GM21381 (cell line): ENCODE data around the gene IRF8.
"Not testable (repeated sequence)": the region's sequence is repeated elsewhere in the genome, so short reads cannot be mapped to it uniquely, and the experiment has no call there.

Source experiments
- ATAC-seq: cut with Tn5 transposase; IDR thresholded peaks from one replicate; pipeline ENCODE4 v1.9.1; 2021; ENCODE audit warnings: mild to moderate bottlenecking, moderate library complexity; ENCODE audit not compliant: unreplicated experiment

Gene IRF8

DNA sequence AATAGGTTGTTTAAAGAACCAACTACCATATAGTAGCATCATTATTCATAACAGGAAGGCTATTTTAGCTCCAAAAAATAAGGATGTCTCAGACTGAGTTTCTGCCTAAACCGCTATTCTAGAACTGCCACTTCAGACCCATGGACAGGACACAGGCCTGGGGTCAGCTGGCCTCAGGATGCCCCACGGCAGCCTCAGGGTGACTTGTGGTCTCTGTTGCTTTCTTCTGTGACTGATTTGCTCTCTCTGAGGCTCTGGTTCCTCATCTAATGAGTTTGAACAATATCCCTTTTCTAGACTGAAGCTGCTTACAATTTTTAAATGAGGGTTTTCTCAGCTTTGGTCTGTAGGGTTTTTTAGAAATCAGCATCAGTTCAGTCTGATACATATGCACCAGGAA lies 31.8 kb upstream of the IRF8 start:
- no peak for ATAC-seq

DNA sequence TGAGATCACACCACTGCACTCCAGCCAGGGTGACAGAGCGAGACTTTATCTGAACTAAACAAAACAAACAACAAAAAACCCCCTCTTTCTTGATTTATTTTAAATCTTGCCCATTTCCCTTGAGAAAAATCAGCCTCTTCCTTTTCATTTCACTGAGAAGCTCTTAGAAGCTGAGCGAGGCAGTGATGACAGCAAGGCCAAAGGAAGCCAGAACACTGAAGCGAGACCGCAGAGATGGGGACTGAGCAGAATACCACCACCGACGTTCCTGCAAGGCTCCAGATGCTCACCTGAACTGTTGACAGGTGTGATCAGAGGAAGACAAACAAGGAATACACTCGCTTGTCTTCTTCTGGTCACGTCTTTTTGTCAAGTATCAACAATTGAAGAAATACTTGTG lies 30.5 kb upstream of the IRF8 start:
- no peak for ATAC-seq

DNA sequence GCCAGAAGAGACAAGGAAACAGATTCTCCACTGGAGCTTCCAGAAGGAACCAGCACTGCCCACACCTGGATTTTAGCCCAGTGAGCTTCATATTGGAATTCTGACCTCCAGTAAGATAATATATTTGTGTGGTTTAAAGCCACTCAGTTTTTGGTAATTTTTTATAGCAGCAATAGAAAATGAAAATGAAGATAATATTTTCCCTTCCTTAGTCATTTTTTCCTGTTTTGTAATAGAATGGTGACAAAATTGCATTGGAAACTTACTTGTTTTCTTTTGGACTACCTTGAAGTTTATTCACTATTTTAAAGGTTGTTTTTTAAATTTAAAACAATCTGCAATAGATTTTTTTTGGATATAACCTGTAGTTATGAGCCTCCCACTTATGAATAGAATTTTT lies 29.8 kb upstream of the IRF8 start:
- ATAC-seq: no peak

DNA sequence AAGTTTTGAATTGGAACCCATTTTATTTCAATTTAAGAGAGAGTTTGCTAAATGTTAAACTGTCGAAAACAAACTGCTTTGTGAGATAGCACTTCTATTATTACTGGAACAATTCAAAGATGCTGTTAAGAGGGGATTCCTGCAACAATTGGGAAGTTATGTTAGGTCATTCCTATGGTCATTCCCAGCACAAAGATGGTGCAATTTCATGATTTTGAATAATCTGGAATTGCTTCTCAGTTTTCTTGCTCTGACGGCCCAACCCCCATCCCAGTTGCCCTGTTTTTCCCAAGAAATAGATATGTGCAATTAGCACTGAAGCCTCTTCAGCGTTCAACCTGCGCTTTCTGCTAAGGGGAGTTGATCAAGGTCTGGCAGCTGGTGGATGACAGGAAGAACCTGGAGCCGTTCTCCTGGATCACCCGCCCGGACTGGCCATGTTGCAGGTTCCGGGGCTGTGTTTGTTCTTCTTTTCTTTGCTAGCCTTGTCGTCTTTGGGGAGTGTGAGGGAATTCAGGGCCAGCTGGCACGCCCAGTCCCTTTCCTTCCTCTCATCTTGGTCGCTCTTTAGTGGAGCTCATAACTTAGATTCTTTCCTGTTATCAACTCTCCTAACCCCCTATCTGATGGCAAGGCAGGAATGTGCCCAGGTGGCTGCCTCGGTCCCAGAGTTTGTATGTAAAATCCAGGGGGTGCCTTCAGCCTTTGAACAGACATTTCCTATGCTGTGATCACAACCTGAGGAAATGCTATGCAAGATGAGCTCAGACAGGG lies 29.0 kb upstream of the IRF8 start:
- no peak for ATAC-seq

DNA sequence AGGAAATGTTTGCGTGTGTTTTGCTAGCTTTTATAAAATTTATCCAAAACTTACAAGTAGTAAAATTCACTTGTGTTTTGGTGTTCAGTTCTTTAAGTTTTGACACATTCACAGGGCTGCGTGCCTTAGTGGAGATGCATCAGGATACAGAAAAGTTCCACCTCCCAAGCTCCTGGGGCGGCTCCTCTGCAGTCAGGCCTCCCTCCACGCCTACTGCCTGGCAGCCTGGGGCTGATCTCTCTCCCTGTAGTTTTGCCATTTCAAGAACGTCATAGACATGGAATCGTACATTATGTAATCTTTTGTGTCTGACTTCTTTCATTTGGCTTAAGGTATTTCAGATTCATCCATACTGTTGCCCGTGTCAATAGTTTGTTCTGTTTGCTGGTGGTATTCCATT lies 27.2 kb upstream of the IRF8 start:
- ATAC-seq: no peak

DNA sequence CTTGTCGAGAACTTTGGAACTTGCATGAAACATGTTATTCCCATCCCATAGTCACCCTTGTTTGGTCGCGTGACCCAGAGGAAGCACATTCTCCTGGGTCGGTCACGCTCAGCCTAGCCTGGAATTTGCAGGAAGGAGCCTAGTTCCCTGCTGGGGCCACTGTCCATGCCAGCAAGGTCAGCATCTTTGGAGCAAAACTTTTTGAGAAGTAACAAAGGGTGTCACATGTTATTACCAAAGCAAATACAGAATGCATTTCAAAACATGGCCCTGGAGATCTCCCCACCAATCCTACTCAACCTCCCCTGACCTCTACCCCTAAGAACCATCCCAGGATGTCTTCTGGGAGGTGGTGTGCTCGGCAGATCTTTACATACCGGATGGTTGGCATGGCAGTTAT lies 26.2 kb upstream of the IRF8 start:
- no peak for ATAC-seq

DNA sequence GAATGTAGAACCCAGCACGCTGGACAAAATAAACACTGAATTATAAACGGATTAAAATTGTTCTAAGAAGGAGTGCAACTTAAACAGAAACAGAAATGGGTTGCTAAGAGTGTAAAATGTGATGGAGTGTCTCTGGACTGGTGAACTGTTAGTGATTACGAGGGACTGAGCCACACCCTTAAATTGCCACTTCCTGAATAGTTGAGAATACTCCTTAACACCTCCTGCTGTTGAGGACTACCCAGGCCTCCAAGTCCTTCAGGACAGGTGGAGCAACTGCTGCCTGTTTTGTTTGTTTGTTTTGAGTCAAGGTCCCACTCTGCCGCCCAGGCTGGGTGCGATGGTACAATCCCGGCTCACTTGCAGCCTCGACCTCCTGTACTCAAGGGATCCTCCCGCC lies 25.8 kb upstream of the IRF8 start:
- ATAC-seq: no peak

DNA sequence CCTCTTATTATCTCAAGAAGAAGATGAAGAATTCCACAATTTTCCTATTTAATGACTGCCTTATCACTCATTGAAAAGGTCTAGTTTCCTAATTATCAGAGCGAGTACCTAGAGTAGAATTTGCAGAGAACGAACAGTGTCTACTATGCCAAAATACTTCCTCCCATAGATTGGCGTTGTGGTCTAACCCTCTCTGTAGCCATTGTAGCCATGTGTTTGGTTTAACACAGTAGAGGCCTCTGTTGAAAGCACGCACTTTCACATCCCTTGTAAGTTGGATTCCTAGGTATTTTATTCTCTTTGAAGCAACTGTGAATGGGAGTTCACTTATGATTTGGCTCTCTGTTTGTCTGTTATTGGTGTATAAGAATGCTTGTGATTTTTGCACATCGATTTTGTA lies 24.9 kb upstream of the IRF8 start:
- ATAC-seq: not testable (repeated sequence)

DNA sequence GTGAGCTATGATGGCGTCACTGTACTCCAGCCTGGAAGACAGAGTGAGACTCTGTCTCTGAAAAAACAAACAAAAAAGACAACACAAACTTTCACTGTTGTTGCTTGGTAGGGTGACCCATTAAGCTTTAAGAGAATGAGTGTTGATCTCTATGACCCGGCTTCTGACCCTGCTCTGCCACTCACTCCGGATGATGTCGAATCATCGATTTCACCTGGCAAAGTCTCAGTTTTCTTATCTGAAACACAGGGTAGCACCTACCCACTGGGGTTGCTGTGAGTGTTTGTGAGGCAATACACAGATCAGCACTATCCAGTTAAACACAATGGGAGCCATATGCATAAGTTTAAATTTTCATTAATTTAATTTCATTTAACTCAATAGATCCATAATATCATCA lies 20.6 kb upstream of the IRF8 start:
- ATAC-seq: no peak

DNA sequence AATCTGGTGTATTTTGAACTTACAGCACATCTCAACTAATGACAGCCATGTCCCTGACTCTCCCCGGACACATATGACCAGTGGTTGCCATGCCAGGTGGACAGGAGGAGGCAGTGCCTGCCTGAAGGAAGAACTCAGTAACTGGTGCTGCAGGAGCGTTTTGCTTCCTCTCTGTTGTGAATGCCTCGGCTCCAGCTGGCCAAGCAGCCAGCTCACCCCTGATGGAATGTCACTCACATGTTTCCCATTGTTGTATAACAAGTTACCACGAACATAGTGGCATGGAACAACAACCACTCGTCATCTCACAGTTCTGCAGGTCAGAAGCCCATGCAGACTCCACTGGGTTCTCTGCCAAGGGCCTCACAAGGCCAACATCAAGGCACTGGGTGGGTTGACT lies 20.1 kb upstream of the IRF8 start:
- no peak for ATAC-seq

DNA sequence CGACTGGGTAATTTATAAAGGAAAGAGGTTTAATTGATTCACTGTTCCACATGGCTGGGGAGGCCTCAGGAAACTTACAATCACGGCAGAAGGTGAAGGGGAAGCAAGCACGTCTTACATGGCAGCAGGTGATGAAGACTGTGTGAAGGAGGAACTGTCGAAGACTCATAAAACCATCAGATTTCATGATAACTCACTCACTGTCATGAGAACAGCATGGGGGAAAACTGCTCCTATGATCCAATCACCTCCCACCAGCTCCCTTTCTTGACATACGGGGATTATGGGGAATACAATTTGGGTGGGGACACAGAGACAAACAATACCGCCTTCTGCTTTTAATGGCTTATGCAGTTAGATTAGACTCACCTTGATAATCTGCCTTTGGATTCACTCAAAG lies 19.4 kb upstream of the IRF8 start:
- ATAC-seq: no peak

DNA sequence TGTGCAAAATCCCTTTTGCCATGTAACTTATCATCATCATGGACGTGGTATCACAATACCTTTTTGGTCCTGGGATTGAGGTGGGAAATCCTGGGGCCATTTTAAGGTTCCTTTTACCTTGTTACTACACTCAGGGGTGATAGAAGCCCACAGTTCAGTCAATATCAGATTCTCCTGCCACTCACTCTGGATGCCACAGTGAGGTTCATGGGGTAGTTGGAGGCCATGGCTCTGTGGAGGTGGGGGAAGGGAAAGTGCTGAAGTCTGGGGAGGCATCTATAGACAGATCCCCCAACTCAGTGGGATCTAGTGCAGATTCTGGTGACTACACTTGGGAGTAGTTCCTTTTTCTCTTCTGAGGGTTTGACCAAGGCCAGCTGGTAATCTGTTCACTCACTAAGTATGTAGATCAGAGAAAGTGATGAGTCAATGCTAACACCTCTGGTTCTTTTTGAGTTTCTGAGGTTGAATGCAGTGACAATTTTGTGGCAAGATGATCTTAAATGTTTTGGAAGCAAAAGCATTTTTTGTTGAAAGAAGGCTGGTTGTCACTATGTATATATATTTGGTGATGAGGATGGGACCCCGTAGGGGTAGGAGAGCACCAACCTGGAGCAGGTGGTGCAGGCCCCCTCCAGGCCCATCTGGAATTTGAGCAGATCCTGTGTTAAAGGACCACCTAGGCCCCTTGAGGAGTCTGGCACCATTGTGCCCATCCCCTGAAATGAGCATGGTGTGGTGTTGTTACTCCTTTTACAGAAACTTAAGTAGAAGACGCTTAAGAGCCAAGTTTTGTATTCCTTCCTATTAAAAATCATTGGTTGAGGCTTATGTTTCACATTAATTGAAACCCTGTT lies 18.8 kb upstream of the IRF8 start:
- ATAC-seq: no peak

DNA sequence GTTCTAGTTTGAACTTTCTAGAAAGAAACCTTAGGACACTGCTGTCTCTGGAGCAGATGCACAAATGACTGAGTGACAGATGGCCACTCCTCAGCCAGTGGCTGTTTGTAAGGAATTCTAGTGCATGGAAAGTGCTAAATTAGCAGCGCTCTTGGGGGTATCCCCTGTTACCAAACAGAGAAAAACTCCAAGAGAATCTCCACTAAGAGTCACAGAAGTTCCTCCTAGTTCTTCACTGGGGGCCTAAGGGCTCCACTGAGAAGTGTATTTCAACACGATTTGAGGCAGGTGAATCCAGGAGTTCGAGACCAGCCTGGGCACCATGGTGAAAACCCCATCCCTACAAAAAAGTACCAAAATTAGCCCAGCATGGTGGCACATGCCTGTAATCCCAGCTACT lies 18.1 kb upstream of the IRF8 start:
- ATAC-seq: no peak

DNA sequence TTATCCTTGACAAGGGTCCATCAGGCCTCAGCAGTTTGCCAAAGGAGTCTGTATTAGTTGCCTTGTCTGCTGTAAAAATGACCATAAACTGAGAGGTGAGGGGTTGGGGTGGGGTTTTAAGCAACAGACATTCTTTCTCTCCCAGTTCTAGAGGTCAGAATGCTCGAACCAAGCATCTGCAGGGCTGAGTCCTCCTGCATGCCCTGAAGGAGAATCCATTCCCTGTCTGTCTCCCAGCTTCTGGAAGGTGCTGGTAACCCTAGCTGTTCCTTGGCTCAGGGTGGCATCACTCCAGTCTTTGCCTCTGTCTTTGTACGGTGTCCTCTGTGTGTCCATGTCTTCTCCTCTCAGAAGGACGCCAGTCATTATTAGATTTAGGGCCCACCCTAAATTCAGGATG lies 17.5 kb upstream of the IRF8 start:
- ATAC-seq: no peak

DNA sequence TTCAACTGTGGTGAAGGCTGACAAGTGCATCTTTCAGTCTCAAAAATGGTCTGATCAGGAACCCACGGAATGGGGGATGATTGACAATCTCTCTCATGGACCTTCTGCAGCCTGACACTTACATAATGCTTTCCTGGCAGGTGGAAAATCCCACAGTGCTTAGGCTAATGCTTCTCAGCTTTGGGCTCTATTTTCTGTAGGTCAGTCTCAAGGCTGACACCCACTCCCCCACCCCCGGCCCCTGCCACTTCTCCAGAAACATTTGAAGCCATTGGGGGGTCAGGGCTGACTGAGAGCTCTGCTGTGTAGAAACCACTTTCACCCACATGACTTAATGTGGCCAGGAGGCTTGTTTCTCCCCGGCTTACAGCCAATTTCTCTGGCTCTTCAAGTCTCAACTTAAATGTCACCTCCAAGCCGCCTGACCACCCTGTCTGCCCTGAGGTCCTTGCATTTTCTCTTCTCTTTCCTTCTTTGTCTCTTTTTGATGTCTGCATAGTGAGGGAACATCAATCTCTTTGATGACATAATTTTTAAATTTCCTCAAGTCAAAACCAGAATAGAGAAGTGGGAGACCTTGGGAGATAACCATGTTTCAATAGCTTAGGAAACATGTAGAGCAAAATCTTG lies 16.7 kb upstream of the IRF8 start:
- ATAC-seq: no peak

DNA sequence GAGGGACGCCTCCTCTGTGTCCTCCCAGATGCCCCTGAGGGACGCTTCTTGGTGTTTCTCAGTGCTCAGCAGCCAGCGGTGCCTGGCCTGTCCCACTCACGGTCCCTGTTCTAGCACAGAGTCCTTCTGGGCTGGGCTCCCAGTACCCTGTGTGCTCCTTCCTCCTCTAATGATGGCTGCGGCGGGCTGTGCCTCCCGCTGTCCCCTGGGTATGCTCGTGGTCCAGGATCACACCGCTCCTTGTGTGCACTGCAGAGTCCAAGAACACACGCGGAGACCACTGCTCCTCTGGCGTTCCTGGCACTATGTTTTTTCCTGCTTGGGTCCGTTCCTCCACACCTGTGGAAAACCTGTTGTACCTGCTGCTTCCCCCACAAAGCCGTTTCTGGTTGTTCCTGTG lies 15.1 kb upstream of the IRF8 start:
- no peak for ATAC-seq

DNA sequence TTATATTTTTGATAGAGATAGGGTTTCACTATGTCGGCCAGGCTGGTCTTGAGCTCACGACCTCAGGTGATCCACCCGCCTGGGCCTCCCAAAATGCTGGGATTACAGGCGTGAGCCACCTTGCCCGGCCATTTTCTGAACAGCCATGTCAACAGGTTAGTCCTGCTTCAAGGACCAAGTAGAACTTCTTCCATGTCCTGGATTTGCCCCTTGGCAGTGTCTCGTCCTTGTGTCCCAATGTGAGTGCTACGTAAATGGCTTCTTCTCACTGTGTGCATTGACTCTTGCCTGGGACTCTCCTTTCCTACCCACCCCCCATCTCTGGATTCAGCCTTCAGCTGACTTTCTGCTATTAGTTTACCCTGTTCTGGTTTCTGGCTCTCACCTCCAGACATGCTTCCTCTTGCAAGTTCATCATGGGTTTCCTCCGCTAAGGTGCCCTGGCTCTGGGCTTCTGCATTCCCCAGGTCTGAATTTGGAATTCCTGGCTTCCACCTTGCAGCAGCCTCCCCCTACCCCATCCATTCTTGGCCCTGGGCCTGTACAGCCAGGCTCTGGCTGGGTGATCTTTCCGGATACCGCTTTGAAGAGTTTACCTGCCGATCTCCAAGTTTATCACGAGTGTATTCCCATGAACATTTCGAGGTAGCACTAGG lies 14.0 kb upstream of the IRF8 start:
- no peak for ATAC-seq

DNA sequence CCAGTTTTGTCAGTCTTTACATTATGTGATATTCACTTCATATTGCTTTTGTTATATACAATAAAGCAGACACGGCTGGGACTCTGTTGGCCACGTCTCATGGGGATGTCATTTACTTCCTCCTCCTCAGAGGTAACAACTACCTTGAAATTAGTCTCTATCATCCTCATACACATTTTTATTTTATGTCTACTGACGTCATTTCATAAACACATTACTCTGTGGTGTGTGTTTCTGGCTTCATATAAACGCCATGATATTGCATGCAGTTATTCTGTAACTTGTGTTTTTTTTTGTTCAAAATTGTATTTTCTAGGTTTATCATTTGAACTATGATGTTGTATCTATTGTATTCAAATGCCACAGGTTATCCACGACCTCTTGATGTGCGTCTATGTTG lies 13.4 kb upstream of the IRF8 start:
- no peak for ATAC-seq

DNA sequence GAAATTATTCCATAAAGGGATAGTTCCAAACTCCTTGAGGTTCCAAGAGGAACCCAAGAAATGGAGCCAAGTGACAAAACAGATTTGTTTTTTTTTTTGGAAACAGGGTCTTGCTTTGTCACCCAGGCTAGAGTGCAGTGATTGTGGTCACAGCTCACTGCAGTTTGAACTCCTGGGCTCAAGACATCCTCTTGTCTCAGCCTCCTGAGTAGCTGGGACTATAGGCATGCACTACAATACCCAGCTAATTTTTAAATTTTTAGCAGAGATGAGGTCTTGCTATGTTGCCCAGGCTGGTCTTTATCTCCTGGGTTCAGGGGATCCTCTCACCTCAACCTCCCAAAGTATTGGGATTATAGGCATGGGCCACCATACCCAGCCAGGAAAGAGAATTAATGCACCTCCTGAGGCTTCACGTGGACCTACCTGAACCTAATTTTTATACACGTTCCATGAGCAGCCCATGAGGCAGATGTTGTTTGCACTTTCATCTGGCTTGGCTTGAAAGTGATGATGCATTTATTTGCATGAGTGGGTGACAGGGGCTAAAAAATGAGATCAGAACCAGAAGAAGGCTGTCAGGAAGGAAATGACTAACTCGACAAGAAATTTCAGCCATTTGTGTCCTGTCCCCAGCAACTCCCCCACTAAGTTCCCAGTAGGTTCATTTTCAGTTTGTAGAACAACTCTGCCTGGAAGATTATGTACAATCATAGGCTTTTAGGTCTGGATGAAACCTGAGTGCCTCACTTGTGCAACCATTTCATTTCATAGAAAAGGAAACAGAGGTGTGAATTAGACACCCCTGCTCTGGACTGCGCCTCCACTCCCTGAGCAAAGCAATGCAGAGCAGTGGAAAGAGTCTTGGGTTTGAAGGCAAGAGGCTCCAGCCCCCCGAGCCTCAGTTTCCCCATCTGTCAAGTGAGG lies 10.3 kb upstream of the IRF8 start:
- peak; percentile 89 for ATAC-seq

DNA sequence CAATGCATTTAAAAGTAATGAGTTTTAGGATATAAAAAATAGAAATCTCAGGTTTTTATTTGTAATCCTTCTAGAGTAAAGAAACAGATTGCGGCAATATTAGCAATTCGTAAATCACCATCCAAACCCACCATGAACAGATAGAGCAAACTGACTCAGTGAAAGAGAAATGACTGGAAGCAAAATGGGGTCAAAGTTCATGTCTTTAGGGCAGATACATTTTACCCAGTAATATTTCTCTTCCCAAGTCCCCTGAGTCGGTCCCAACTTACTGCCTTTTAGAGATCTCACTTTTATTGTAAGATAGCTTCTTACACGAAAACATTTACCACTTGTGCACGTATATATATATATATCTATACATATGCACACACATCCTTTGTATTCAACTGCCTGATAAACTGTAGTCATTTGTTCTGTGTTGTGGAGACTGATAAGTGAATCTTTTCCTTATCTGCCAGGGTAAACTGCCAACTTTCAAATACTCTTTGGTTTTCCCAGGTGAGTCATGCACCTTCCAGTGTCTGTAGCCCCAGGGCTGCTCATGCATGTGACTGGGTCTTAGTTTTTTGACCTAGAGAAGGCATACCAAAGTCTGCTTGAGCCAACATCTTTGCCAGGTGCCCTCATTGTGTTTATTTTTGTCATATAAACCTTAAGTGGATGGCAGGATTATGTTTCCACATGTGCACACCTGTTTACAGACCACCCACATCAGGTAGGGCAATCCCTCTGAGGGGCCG lies 7.8 kb upstream of the IRF8 start:
- no peak for ATAC-seq
